ENCODE data around the gene CBX3.

DNA sequence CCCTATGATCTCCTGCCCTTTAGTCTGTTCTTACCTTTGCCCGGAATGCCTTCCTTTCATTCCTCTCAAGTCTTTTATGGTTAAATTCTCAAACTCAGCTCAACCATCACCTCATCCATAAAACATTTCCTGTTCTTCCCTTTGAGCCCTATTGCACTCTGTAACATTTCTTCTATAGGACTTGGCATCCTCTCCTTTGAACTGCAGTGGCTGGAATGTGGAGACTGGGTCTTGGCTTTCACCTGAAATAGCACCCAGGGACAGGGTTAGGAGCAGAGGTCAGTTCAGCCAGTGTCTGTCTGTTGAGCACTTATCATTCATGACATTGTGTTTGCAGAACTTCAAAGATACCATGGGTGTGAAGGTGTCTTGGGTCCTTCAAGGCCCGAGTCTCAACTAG lies 42.3 kb upstream of the CBX3 start:
- TF ChIP-seq, protein P1, sequence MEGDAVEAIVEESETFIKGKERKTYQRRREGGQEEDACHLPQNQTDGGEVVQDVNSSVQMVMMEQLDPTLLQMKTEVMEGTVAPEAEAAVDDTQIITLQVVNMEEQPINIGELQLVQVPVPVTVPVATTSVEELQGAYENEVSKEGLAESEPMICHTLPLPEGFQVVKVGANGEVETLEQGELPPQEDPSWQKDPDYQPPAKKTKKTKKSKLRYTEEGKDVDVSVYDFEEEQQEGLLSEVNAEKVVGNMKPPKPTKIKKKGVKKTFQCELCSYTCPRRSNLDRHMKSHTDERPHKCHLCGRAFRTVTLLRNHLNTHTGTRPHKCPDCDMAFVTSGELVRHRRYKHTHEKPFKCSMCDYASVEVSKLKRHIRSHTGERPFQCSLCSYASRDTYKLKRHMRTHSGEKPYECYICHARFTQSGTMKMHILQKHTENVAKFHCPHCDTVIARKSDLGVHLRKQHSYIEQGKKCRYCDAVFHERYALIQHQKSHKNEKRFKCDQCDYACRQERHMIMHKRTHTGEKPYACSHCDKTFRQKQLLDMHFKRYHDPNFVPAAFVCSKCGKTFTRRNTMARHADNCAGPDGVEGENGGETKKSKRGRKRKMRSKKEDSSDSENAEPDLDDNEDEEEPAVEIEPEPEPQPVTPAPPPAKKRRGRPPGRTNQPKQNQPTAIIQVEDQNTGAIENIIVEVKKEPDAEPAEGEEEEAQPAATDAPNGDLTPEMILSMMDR (IDR thresholded peaks at IDR 0.05) = no peak
- no peak for TF ChIP-seq POLR2A (IDR thresholded peaks at IDR 0.05)

Measured in body of pancreas (tissue), 4 donors.